Ovary (tissue), 9 donors: ENCODE data around the gene IFNG. TPM values are rescaled to one million over a fixed set of nuclear protein-coding genes. Genes with fewer than 3 reads are reported as not detected.

Source experiments
- DNase-seq, 5 donors: peaks; one replicate each; pipeline ENCODE4 v3.0.0-alpha.2; 2019 to 2020
- H3K27ac ChIP-seq, 2 donors: fragments of 200-600 bp; one replicate each; pipeline versions ENCODE4 v1.5.1 to v1.8.0; 2019 to 2022
- H3K27me3 ChIP-seq: fragments of 200-600 bp; one replicate; pipeline ENCODE4 v1.8.0; 2022
- H3K36me3 ChIP-seq: fragments of 200-600 bp; sonication (generic); one replicate; pipeline ENCODE4 v1.5.1; 2019
- H3K4me1 ChIP-seq: one replicate; pipeline ENCODE4 v1.8.1; 2013; ENCODE audit warnings: mild to moderate bottlenecking, moderate library complexity; ENCODE audit not compliant: insufficient read depth
- H3K4me3 ChIP-seq: fragments of 200-600 bp; sonication (generic); one replicate; pipeline ENCODE4 v1.5.1; 2017
- H3K9me3 ChIP-seq, 2 donors: fragments of 200-600 bp in 1 of 2; sonication (generic) in 1 of 2; one replicate each; pipeline versions ENCODE4 v1.5.1 to v1.8.1; 2013 to 2019; ENCODE audit warnings: mild to moderate bottlenecking in 1 of 2, moderate library complexity in 1 of 2
- EP300 ChIP-seq: sonication (generic); formaldehyde crosslinking; IDR thresholded peaks from one replicate; pipeline ENCODE4 v1.6.1; 2017; ENCODE audit warnings: antibody characterized with exemption
- POLR2A ChIP-seq: fragments of 450-650 bp; IDR thresholded peaks from one replicate; pipeline ENCODE4 v1.6.1; 2017; ENCODE audit warnings: antibody characterized with exemption, mild to moderate bottlenecking, moderate library complexity
- WGBS, 3 donors: extraction: QIAGEN DNeasy Blood & Tissue Kit in 1 of 3; methylation state at CpG; one replicate each; pipeline versions ENCODE4 v1.1.5 to v1.1.7; 2013 to 2017; 5-methylcytosine and 5-hydroxymethylcytosine counted together
- intact Hi-C, 4 donors: fragments of 100-400 bp; cut with DNase I; formaldehyde crosslinking; loops; one replicate each; pipeline versions ENCODE4 v1.11.0 to v1.15.1; 2022 to 2023
- polyA plus RNA-seq, 2 donors: library from polyadenylated mRNA; stranded (reverse); fragments of 200-250 nt in 1 of 2; fragments of 350-450 nt in 1 of 2; fragmentation: Illumina TruSeq in 1 of 2; extraction: RNeasy Lipid Tissue Mini Kit (QIAGEN cat#74804) in 1 of 2; gene quantifications; one replicate each; pipeline ENCODE4 v1.2.3, GENCODE V29; 2013 to 2014
- total RNA-seq, 7 donors: library from RNA; depleted of rRNA in 2 of 7; stranded (reverse); fragments of >200 nt in 2 of 7; fragmentation: NEBNext Ultra II Directional in 3 of 7; extraction: Animal tissue kit (Norgen Biotek cat#: 25700) in 3 of 7; gene quantifications; one replicate each; pipeline versions ENCODE4 v1.1.0 to v1.2.4, GENCODE V29; 2016 to 2023
- TF ChIP-seq, protein P1 (sequence below), 3 donors: fragments of 450-650 bp in 2 of 3; fragments of 200-600 bp in 1 of 3; IDR thresholded peaks; one replicate each; pipeline versions ENCODE4 v1.5.1 to v1.8.0; 2016 to 2022; ENCODE audit warnings: antibody characterized with exemption in 3 of 3, mild to moderate bottlenecking in 1 of 3
- donor health status: DM: no; HTN: no; CAD: no; lungs with moderate emphysema.
- donor health status: DM: no; HTN: no; CAD: no.
- donor health status: Bipolar disorder and iron deficiency.
- donor health status: DM: yes; HTN: yes; CAD: no.
- donor health status: DM: no; HTN: no; CAD: no.
- donor health status: DM: yes; HTN: yes; CAD: no.

IFNG gene
- total and polyA plus RNA-seq, 9 donors: 0.25 to 0.66 TPM; not detected in 7

DNA sequence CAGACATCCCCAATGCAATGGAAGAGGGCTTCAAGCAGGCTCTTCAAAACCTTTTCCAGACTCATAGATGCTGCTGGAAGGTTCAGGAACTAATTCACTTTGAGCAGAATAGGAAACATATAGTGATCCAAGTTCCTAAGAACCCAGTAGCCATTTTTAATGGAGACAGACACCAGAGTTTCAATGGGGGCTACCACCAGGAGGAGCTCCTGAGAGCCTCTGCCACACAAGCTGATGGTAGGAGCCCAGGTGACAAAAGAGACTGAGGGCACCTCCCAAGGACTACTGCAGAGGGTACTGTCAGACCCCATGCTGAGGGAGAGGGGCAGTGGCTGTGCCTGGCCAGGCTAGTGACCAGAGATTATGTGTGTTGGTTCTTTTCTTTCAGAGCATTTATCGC is 45.9 kb downstream of the IFNG start:
- TF ChIP-seq POLR2A: no peak
- no peak for TF ChIP-seq EP300
- TF ChIP-seq, protein P1, sequence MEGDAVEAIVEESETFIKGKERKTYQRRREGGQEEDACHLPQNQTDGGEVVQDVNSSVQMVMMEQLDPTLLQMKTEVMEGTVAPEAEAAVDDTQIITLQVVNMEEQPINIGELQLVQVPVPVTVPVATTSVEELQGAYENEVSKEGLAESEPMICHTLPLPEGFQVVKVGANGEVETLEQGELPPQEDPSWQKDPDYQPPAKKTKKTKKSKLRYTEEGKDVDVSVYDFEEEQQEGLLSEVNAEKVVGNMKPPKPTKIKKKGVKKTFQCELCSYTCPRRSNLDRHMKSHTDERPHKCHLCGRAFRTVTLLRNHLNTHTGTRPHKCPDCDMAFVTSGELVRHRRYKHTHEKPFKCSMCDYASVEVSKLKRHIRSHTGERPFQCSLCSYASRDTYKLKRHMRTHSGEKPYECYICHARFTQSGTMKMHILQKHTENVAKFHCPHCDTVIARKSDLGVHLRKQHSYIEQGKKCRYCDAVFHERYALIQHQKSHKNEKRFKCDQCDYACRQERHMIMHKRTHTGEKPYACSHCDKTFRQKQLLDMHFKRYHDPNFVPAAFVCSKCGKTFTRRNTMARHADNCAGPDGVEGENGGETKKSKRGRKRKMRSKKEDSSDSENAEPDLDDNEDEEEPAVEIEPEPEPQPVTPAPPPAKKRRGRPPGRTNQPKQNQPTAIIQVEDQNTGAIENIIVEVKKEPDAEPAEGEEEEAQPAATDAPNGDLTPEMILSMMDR (IDR thresholded peaks at IDR 0.05): no peak
- no peaks in the 10 kb centered on the region for H3K36me3 ChIP-seq
- 0 to 58% (median 0%) methylated on average over 1 of the region's 1 CpG for WGBS, 3 donors
- H3K4me3 ChIP-seq: no peak overlapping the region
- no peak for DNase-seq
- no peaks in the 10 kb centered on the region for H3K27me3 ChIP-seq
- intact Hi-C loops: no loop called here
- no peaks in the 10 kb centered on the region for H3K4me1 ChIP-seq
- no peaks in the 10 kb centered on the region for H3K9me3 ChIP-seq
- no peak overlapping the region for H3K27ac ChIP-seq

DNA sequence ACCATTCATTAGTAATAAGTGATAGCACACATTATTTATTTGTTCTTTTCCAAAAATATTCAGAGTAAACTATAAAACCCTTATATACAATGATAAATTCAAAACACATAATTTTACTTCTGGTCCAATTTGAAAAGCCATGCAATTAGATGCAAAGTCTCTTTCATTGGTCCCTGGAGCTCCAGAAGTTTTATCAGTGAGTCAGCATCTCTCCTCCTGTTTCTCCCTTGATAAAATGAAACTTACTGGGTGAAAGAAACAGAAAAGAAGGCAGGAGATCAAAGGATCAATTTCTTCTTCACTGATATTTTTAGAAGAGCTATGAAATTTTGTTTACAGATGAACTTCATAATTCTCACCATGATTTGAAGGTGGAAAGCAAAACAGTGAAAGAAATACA is 47.5 kb downstream of the IFNG start:
- Histone ChIP-seq H3K4me1 (no peaks in the 10 kb centered on the region), H3K27ac (no peak overlapping the region), H3K9me3 (no peaks in the 10 kb centered on the region), H3K4me3 (no peak overlapping the region), H3K36me3 (no peaks in the 10 kb centered on the region), H3K27me3 (no peaks in the 10 kb centered on the region)
- intact Hi-C loops: no loop called here
- TF ChIP-seq EP300 (no peak), POLR2A (no peak)
- TF ChIP-seq, protein P1 (IDR thresholded peaks at IDR 0.05): no peak
- no peak for DNase-seq

DNA sequence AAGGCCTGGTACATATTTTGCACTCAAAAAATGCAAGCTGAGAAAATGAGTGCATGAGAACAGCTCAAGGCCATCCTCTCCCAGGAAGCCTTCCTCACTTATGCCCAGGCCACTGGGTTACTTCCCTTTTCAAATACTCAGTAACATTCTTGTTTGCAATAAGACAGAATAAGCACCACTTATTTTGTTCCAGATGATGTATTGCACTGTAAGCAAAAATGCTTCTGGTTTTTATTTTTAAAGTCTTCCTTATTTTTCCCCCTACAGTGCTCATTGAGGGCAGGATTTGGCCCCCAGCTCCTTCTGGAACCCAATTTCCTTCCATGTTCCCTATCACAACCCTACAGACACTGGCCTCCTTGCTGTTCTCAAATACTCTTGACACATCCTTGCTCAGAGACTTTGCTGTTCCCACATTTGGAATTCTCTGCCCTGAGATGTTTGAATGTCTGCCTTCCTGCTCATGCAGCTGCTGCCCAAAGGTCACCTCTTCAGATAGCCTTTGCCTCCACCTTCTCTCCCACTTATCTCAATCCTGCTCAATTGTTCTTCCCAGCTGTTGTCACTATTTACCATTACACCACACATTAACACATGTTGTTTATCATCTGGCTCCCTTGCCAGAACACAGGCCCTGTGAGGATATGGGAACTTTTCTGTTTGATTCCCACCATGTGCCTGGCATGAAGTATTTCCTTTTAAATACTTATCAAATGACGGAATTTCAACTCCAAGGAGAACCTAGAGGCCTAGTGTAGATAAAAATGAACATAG is 49.9 kb downstream of the IFNG start:
- no peak overlapping the region for H3K4me3 ChIP-seq
- no peaks in the 10 kb centered on the region for H3K36me3 ChIP-seq
- no peaks in the 10 kb centered on the region for H3K9me3 ChIP-seq
- intact Hi-C loops: no loop called here
- H3K27me3 ChIP-seq: no peaks in the 10 kb centered on the region
- DNase-seq: no peak
- H3K27ac ChIP-seq: no peak overlapping the region
- WGBS, 3 donors: 15 to 31% (median 29%) methylated on average over 1 of the region's 1 CpG
- H3K4me1 ChIP-seq: no peaks in the 10 kb centered on the region
- TF ChIP-seq POLR2A: no peak
- TF ChIP-seq, protein P1 (IDR thresholded peaks at IDR 0.05): no peak

DNA sequence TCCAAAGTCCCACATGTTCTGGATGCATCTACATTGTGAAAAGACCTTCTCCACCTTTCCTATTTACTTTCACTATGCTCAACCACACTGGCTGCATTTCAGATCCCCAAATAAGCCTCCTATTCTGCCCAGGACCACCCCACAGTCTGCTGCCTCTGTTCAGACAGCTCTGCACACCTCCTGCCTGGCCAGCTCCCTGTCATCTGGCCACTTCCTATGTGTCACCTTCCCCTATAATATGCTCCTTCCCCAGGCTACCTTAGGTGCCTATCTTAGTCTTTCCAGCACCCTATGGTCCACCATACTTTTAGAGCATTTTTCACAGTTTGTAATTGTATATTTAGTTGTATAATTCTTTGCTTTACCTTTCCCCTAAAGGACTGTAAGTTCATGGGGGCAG is 50.5 kb downstream of the IFNG start:
- no peak overlapping the region for H3K27ac ChIP-seq
- H3K4me3 ChIP-seq: no peak overlapping the region
- no peaks in the 10 kb centered on the region for H3K36me3 ChIP-seq
- H3K27me3 ChIP-seq: no peaks in the 10 kb centered on the region
- H3K4me1 ChIP-seq: no peaks in the 10 kb centered on the region
- DNase-seq: no peak
- no peak for TF ChIP-seq POLR2A
- TF ChIP-seq, protein P1 (IDR thresholded peaks at IDR 0.05): no peak
- no peak for TF ChIP-seq EP300
- intact Hi-C loops: no loop called here
- no peaks in the 10 kb centered on the region for H3K9me3 ChIP-seq
